NCI-H748 treated with DMSO at 0.1 percent for 48 hours (cell line): ENCODE measurements around the gene SERPINB13.

Source experiments
- DNase-seq: peaks from one replicate; lab custom pipeline; 2025; lab: John Stamatoyannopoulos, UW

The SERPINB13 gene, protein sequence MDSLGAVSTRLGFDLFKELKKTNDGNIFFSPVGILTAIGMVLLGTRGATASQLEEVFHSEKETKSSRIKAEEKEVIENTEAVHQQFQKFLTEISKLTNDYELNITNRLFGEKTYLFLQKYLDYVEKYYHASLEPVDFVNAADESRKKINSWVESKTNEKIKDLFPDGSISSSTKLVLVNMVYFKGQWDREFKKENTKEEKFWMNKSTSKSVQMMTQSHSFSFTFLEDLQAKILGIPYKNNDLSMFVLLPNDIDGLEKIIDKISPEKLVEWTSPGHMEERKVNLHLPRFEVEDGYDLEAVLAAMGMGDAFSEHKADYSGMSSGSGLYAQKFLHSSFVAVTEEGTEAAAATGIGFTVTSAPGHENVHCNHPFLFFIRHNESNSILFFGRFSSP

DNA sequence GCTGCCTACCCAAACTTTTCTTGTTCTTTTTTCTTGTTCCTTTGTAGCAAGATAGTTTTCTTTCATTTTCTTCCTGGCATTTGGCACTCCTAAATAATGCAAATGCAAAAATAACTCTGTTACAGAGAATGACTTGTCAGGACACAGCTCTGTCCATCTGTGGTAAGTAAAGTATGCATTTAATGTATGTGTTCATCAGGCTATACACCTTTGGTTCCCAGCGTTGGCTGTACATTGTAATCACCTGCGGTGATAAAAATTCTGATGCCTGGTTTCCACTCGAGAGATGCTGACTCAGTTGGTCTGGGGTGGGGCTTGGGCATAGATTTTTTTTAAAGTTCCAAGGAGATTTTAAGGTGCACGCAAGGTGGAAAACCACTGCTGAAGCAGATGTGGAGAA lies at the start of gene SERPINB13:
Gene SERPINB13 (plus strand): TSS at position 378 of the 400 bp plus-strand sequence. CDS start 1,325 bp downstream, outside the sequence.
- no peak for DNase-seq

DNA sequence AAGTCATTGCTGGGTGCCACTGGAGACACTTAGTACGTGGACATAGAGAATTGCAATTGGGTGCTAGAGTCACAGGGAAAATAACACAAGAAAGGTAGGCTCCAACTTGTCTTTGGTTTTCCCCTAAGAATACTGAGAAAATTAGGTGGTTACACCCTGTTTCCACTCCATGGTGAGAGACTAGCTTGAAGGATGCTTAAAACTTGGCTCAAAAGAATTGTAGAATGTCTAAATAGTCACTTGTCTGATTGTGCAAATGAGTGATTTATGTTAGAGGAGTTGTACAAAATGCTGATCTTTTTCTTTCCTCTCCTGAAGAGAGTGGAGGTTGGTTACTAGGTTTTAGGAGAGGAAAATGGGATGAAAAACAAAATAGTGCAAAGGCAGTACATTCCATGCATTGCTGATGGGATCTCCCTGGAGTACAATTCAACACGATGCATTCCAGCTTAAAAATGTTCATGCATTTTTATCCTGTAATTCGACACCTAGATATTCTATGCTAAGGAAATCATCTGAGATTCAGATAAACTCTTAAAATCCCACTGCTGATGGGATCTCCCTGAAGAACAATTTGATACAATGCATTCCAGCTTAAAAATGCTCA lies 47.1 kb upstream of the SERPINB13 start:
- no peak for DNase-seq

DNA sequence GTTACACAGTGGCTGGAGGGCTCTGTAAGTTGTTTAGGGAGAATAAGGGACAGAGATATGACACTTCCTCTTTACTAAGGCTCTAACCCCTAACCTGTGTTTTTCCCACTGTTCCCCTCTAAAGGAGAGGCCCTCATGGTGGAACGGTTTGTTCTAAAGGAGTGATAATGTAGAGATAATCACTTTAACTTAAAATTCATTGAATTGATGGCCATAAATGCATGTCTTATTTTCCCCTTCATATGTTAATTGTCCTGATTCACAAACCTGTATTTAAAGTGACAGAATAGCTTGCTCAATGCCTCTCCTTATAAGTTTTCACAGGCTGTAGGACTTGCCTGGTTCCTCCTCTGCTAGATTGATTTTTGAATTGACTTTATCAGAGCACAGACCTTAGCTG lies 45.1 kb upstream of the SERPINB13 start, which contains the start of gene SERPINB12:
Gene SERPINB12 (plus strand): TSS at position 301 of the 400 bp plus-strand sequence. CDS start 13,791 bp downstream, outside the sequence.
- no peak for DNase-seq

DNA sequence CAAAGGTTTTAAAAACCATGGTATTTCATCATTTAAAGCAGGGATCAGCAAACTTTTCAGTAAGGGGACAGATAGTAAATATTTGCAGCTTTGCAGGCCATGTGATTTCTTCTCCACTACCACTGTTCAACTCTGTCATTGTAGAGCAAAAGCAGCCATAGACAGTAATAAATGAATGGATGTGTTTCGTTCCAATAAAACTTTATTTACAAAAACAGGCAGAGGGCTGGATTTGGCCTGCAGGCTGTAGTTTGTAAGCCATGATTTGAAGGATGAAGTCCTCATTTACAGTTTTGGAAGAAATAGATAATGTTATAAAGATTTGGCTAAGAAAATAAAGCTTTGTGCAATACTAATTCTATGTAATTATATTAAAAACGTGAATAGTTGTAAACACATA lies 43.1 kb upstream of the SERPINB13 start:
- DNase-seq: no peak

DNA sequence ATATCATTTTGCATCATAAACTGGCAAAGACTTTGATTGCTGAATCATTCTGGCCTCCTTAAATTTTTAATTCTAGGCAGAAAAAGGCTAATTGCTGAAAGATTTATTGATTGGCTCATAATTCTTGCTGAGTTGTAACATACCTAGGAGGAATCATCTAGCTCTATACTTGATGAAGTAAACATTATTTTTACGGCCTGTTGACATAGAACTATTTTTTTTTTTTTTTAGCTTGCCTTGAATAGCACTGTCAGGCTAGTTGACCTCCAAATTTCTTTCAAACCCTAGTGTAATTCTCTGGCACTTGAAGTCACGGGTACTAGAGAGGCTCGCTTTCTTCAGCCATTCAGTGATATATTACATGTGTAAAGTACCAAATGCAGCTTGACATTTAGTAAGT lies 42.1 kb upstream of the SERPINB13 start:
- no peak for DNase-seq

DNA sequence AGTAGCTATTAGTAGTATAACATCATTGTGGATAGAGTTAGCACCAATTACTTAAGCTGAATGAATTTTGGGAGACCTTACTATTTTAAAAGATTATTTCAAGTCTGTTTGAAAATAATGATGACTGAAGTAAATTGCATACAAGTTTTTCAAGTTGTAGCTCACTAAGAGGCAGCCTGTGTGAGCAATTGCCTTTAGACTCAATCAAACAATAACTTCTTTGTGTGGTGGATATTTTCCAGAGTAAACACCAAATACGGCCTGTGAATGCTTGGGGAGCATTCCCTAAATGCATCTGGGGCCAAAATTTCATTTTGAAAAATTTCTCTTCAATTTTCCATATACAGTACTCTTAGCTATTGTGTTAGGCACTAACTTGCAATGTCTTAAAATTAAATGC lies 37.1 kb upstream of the SERPINB13 start:
- DNase-seq: no peak

DNA sequence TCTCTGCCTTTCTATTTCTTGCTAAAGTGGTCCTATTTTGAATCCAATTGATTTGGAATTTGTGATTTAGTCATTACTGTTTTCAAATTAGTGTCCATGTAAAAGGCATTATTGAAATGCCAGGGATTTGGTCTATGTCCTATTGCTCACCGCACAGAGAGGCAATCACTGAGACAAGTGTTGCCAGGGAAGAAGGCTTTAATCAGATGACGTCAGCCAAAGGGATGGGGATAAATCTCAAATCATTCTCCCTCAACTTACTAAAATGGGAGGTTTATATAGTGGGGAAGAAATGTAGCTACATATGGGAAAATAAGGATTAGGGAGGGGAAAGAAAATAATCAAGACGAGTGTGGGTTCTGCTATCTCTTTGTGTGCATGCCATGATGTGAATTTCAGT lies 35.4 kb upstream of the SERPINB13 start:
- no peak for DNase-seq

DNA sequence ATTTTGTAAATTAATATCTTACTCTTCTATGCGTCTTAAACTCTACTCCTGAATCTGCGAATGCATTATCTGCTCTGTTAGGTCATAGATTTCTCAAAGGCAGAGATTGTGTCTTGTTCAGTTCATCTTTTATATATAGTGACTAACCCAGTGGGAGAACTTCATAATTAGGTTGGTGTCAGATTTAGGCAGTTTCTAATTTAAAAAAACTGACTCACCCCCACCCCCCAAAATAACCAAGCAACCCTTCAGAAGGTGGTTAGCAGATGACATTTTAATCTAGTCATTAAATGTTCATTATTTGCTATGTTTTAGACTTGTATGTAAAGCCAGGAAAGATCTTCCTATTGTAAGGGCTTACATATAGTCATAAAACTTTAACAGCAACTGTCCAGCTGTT lies 34.6 kb upstream of the SERPINB13 start:
- no peak for DNase-seq

DNA sequence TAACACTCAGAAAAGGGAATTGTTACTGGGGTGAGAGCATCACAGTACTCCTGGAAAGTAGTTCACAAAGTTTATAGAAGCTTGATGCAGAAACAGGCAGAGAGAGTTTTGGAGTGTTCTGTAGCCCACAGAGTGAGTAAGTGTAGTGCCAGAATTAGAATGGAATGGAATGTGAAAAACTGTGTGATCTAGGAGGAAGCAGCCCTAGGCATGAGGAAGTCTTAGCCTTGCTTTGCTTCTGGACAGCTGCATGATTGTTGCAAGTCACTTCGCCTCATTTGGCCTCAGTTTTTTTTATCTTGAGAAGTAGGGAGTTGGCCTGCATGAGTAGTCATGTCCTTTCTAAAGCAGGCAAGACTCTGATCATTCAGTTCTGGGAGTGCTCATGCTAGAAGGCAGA lies 34.1 kb upstream of the SERPINB13 start:
- no peak for DNase-seq

DNA sequence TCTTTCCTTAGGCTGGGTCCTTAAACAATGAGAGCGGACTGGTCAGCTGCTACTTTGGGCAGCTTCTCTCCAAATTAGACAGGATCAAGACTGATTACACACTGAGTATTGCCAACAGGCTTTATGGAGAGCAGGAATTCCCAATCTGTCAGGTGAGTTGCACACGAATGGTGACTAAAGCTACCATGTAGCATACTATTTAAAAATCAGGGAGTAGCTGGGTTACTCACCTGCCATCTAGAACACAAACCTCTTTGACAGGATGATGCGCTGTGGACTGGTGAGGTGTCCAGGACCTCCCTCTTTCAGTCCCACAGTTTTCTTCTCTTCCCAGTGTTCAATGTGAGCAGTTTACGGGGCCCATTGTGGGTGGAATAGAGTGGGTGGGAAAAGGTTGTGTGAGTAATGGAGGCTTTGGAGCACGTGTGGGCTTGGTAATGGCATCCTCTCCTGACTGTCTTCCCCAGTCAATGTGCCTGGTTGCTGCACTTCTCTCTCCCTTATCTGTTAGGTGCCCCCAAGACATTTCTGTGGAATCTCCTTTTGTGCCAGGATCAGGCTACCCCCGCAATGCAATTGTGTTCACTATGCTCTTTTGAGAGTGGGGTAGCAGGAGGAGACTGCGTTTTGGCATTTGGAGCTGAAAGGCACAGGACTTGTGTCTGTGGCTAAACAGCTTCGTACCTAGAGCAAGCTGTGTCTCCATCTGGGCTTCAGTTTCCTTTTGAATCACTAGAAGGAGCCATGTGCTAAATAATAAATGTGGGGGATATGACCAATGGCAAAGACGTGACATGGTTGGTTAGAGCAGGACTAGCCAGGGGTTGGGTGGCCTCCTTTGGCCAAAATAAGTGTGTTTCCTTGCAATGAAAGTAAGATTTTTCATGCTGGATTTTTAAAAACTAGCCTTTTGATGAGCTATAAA lies 27.3 kb upstream of the SERPINB13 start:
- no peak for DNase-seq

DNA sequence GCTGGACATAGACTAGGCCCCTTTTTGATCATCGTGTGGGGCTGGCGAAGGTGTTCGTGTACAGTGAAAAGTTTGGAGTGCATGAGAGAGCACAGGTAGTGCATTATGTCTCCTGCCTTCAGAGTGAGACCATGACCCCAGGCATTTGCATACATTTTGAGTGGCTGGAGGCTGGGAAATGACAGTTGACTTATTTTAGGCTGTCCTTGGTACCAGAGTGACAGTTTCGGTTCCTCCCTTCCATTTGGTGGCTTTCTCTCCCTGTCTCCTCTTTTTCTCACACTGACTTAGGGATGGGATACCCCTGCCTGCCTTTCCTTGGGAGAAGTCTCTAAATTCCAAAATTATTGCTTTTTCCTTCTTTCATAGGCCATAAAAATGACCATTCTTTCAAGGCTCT lies 24.9 kb upstream of the SERPINB13 start:
- no peak for DNase-seq

DNA sequence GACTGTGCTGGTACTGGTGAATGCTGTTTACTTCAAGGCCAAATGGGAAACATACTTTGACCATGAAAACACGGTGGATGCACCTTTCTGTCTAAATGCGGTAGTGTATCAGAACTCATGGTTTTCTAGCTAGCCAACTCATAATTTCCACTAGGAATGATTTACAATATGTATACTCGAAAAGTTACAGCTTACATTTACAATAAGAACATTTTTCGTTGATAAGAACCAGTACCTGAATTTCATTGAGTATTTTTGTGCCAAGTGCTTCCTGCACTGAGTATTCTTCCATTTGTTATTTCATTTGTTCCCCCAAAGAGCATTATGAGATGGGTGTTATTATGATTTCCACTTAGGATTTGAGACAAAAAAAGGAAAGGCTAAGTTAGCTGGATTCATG lies 23.1 kb upstream of the SERPINB13 start:
- DNase-seq: no peak

DNA sequence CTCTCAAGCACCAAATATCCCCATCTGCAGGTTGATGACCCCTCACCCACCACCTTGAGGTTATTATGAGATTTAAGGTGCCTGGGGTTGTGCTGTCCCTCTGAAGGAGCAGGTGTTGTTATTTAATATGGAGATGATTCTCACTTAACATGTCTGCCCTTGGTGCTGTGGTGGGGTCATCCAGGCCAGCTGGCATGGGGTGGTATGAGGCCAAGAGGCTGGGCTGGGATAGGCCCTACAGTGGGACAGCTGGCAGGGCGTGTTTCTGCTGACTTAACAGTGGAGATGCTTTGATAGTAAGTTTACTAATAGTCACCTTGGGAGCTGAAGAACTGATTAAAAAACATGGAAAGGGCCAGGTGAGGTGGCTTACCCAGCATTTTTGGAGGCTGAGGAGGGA lies 22.6 kb upstream of the SERPINB13 start:
- DNase-seq: no peak

DNA sequence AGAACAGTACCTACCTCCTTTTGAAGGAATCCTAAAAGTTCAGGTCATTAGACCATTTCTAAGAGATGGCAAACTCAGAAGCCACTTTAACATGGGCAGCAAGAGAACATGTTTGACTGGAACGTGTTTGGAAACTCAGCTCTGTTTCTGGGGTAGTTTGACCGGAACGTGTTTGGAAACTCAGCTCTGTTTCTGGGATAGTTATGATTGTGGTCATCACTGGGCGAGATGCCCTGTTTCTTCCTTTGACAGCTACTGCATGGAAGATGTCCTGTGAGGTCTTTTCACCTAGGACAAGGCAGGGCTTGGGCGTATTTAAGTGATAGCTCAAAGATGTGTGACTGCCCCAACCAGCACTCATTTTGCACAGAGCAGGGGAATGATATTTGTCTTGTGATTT lies 19.9 kb upstream of the SERPINB13 start:
- no peak for DNase-seq

DNA sequence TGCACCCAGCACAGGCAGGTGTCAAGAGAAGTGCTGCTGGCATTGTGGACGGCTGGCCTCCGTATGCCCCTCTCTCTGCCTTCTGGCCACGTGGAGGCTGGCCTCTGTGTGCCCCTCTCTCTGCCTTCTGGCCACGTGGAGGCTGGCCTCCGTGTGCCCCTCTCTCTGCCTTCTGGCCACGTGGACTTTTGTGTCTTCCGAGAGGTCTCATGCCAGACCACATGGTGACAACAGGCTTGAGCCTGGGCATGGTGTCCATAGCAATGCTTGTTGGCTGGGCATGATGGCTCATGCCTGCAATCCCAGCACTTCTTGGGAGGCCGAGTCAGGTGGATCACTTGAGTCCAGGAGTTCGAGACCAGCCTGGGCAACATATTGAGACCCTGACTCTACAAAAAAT lies 19.3 kb upstream of the SERPINB13 start:
- DNase-seq: no peak

DNA sequence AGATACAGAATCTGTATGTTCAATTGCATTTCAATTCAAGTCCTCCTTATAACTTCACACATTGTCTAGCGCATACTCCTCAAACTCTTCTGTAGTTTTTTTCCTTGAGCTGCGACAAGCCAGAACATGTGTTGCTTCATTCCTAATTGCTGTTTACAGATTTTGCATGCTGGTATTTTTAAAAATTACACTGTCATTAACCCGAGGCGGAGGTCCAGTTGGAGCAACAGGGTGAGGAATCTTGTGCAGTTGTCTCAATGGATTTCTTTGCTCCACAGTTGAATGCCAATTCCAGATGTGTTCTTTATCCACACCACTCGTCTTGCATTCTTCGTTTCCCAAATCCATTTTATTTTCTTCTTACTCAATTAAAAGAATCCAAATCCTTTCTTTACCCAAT lies 16.4 kb upstream of the SERPINB13 start:
- no peak for DNase-seq

DNA sequence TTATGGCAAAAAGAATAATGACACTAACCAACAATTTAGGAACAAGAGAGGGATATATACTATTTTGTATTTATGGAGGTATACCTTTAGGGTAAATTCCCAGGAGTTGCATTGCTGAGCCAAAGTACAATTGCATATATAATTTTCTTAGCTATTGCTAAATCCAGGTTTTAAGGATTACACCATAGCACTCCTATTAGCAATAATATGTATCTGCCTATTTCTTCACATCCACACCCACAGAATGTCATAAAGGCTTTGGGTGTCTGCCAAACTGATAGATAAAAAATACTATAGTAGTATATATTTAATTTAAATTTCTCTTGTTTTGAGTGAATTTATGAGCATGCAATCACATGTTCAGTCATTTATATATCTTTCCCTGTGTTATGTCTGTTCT lies 11.5 kb upstream of the SERPINB13 start:
- DNase-seq: no peak

DNA sequence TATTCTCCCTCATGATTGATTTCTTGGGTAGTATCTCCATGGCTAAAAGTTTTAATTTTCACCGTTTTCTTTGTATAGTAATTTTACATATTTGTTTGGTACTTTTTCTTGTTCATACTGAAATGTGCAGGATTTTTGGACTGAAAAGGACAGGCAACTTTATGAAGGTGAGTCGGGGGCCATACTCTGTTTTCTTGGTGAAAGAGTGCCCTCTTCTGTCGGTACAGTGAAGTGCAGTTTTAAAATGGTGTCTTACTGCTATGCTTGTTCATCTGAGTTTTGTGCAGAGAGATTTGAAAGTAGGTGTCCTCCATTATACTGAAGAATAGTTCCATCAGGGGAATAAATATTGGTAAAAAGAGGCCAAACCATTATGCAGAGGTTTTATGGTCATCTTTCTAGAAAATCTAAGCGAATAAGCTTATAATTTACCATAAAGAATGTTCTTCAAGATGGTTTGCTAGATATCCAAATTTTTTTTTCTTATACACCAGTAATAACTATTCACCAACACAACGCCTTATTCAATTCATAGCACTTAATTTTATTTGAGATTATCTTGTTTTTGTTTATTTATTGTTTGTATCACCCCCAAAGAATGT lies 8.7 kb upstream of the SERPINB13 start:
- peak; percentile 38 for DNase-seq

DNA sequence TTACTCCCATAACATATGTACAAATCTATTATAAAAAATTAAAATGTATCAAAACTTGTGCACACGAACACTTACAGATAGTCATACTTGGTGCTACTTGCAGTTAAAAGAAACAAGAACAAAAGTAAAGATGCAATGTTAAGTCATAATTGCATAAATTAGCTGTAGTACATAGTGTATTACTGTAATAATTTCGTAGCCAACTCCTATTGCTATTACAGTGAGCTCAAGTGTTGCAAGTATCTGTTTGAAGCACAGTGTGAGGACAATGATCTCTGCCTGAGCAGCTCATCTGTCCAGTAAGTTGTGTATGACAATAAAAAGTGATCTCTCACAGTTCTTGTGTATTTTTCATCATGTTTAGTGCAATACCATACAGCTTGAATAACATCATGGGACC lies 7.5 kb upstream of the SERPINB13 start:
- no peak for DNase-seq

DNA sequence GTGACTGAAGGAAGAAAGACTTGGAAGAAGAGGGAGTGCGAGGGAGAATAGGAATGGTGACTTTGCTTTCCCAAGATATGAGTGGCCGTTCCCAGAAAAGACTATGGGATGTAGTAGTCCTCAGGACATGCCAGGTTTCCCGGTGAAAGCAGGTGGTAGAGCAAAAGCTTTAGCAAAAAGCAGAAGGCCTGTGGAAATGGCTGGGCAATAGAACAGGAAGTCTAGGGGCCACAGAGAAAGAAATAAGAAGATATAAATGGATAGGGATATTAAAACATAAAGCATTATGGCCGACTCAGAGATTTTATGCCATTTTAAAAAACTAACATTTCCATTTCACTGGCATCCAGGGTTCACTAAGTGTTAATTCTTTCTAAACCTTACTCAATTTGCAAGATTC lies 1.2 kb upstream of the SERPINB13 start:
- no peak for DNase-seq

DNA sequence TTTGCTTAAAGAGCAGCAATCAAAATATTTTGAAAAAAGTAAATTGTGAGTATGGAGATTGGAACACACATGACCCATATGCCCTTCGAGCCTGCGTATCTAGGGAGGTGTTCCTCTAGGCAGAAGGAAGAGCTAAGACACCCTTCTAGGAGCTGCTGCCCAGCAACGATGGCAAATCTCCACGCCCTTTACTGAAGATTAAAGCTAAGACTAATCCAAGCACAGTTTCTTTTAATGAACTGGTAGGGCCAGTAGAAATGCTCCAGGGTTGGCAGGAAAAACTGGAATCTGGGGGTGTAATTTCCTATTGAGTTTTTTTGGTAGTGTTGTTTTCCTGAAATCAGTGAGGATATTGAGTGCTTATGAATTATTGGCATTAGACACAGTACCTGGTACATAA lies 712 bp upstream of the SERPINB13 start:
- DNase-seq: no peak

DNA sequence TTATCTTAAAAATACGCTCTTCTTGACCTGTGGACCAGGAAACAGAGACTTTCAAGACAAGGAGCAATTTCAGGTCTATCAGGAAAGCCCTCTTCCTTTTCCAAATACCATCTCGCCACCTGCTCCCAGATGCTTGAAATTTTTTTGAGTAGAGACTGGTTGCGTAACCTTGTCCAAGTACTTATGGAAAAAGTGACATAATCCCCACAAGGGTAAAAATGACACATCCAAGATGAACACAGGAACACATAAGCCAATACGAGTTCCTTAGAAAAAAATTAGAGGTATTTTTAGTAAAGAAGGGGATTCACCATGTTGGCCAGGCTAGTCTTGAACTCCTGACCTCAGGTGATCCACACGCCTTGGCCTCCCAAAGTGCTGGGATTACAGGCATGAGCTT lies 1.8 kb downstream of the SERPINB13 start:
- no peak for DNase-seq
